GM21717 (cell line): ENCODE data around the gene ANKZF1.
A peak's percentile ranks its signal among the peaks of the same experiment; 100 is the strongest.

Experiments
- ATAC-seq: cut with Tn5 transposase; IDR thresholded peaks from one replicate; pipeline ENCODE4 v1.9.1; 2021; ENCODE audit warnings: mild to moderate bottlenecking, moderate library complexity; ENCODE audit not compliant: unreplicated experiment

Gene ANKZF1

GRCh38 chr2:219207134-219207883 lies 22.3 kb upstream of the ANKZF1 start:
- no peak for ATAC-seq

GRCh38 chr2:219207884-219208740 lies 21.5 kb upstream of the ANKZF1 start:
- ATAC-seq = no peak

- no peak for ATAC-seq
These were observed 20.1 kb upstream of the ANKZF1 start for GRCh38 chr2:219209236-219210195.

GRCh38 chr2:219210196-219210885 lies 19.3 kb upstream of the ANKZF1 start:
- ATAC-seq = no peak

DNA sequence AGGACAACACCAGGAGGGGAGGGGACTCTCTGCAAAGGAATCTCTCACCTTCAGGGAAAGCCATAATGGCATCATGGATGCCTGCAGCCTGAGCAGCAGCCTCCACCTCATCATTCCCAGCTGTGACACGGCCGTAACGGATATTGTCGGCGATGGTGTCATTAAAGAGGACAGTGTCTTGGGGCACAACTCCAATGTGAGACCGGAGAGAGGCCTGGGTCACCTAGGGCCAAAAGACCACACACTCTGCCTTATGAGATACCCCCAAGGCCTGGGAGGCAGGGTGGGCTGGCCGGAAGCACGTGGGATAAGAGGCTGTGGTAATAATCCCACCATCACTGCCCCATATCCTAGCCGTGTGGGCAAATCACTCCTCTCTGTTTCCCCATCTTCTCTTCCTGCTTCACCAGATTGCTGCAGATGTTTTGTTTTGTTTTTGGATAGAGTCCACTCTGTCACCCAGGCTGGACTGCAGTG lies 18.7 kb upstream of the ANKZF1 start:
- ATAC-seq = no peak

DNA sequence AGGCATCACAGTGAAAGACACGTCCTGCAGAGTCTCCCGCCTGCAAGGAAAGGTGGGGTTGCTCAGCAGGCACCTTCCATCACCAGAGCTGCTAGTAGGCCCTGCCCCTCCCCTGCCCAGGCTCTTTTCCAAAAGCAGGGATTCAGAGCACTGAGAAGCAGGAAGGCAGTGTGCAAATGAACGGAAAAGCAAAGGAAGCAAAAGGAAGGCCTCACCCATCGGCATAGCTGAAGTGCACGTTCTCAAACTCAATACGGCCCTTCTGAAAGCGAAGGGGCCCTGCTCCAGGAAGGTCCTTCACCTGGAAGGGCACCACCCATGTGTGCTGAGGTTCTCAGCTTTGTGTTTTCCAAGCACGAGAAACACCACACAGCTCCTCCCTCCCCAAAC lies 16.6 kb upstream of the ANKZF1 start:
- no peak for ATAC-seq

- no peak for ATAC-seq
These were observed 16.0 kb upstream of the ANKZF1 start for GRCh38 chr2:219213486-219214071.

DNA sequence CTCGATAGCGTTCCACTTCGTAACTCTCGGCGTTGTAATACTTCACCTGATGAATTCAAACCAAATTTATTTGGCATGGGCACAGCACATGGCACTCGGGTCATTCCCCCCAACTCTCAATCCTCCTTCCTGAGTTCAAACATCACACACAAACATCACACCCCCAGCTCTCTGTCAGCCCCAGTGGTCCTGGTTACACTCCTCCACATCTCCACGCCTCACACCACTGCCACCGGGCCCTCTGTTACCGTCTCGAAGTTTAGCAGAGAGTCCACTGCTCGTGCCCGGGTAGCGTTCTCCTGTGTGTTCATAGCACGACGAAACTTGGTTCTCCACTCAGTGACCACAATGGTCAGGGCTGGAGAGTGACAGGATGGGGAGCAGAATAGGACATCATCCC lies 15.5 kb upstream of the ANKZF1 start:
- ATAC-seq = no peak

GRCh38 chr2:219214786-219215185 lies 14.8 kb upstream of the ANKZF1 start:
- ATAC-seq = no peak

DNA sequence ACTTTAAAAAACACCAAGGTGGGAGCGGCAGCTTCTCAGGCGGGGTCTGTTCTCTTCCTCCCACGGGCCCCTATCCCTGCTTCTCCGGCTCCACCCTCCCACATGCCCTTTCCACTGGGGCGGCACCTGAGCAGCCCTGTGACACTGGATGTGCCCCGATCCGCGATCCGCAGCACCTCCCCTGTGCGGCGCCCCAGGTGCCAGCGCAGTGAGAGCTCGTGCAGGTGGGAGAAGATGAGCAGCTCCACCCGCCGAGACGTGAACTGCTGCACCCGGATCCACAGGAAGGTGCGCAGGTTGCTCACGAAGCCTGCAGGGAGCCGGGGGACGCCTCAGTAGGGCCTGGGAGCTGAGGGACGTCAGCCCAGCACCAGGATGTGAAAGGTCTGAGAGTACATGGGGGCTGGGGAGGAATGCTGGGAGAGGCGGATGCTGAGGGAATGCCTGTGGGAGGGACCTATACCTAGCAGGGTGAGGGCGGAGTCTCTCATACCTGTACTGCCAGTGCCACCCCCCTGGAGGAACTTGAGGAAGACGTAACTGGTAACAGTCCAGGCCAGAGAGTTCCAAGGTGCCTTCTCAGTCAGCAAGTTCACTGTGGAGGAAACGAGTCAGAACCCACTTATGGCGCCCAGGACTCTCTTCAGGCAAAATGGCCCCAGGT lies 13.6 kb upstream of the ANKZF1 start:
- ATAC-seq = no peak

GRCh38 chr2:219216535-219216915 lies 13.1 kb upstream of the ANKZF1 start:
- no peak for ATAC-seq

DNA sequence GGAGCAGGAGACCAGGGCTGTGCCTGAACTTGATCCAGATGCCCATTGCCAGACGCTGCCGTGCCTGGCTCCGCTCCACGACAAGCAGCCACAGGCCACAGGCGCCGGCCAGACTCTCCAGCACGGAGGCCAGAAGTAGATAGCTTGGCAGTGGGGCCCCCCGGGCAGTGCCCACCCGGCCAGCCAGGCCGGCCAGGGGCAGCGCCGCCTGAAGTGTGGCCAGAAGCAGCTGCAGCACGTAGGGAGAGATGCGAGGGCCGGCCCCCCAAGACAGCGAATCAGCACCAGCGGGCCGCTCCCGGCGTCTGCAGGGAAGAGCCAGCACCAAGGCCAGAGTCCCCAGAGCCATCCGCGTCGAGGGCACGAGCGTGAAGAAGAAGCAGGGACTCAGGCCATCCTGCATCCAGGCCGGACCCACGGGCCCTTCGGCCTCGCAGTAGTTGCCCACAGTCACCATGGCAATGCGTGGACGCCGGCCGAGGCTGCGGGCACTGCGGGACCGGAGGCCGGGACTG lies 11.3 kb upstream of the ANKZF1 start:
- ATAC-seq = peak; percentile 20

DNA sequence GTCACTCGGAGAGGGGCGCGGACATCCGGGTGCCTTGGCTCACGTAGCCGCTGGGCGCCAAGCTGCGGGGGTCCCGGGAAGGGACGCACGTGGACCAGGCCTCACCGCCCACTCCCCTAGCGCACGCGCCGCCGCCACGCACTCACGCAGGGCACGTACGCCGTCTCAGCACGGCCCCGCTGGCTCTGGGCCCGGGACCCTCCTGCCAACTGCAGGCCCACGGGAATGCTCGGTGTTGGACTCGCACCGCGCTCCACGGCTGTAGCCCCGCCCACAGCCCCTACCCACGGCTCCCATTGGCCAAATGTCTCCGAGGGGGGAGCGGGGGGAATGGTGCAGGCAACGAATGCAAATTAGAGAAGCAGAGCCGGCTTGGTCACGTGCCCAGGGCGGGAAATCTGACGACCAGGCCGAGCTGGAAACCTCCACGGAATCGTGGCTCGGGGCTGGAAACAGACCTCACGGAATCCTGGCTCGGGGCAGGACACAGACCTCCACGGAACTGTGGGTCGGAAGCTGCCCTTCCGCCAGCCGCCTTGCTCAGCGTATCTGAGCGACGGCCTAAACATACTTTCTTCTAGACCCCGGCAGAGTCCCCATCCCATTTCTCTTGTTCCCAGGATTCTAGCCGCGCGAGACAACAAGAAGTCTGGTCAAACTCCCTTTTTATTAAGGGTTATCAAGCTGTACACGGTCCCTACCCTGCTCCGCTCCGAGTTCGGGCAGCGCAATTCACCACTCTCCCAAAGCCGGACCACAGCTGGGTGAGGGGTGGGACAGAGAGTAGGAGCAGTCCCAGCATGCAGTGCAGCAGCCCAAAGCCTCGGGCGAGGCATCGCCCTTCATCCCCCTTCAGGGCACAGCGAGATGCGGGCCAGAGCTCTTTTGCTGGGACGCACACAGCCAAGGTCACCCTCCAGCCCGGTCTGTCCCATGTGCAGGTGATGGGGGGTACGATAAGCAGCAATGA lies 10.6 kb upstream of the ANKZF1 start, which contains the start of gene ABCB6:
Gene ABCB6 (minus strand): TSS at position 227 of the 970 bp plus-strand sequence. CDS start 285 bp downstream, outside the sequence.
- ATAC-seq = peak; percentile 78

DNA sequence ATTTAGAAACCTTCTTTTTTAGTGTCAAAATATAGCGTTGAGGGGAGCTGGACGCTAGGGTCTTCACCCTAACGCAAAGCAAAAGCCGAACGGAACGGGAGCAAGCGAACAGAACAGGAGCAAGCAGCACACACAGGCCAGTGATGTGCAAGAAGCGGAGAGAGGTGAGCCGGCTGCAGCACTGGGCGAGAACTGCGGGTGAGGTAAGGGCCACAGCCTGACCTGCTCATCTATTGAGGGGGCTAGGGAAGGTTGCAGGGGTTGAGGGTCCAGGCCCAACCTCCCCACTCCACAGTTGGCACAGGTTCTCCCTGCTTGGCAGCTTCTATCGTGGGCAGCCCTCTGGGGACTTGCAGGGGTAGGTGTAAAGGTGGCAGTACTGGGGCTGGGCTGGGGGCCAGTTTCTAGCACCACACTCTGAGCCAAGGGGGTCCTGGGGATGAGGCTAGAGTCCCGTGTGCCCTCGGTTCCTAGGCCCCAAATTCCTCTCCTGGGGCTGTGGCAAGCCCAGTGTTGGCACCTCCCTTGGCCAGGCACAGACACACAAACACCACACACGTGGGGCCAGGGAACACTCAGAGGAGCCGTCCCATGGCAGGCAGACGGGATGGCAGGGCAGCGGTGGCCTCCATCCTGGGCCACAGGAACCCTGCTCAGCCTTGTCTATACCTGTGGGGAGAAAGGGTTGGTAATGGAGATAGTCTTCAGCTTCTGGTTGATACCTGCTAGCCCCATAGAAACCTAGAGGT lies 9.6 kb upstream of the ANKZF1 start:
- no peak for ATAC-seq

DNA sequence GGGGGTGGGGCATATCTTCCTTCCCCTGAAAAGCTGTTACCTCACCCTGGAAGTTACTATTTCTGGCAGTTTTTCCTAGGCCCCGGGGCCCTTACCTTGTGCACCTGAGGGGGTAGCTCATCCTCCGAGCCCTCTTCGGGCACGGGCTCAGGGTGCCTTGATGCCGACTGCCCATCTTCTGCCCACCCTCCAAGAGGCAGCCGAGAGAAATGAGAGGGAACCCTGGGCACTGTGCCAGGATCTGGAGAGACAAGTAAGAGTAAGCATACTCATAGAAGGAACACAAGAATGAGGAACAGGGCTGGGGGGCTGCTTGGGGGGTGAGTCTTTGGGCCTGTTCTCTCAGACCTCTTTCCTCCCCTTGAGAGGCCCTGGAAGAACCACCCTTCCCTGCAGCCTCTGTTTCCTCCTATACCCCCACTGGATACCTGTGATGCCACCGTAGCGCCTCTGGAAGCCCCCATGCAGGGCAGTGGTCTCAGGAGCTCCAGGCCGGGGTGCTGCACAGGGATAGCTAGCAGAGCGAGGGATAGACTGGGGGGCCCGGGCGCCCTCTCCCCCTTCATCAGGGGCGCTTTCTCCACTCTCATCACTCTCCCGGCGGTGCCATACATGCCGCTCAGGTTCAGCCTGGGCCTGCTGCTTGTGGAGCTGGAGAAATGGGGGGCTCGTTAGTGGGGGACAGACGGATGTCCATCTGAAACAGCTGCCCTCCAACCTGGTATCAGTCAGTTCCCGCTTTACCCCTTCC lies 8.8 kb upstream of the ANKZF1 start:
- ATAC-seq = no peak

- ATAC-seq = no peak
These were observed 7.6 kb upstream of the ANKZF1 start for GRCh38 chr2:219221957-219222518.
